Measurements from ENCODE around the gene FCMR. TPM values are rescaled to one million over a fixed set of nuclear protein-coding genes. Genes with fewer than 3 reads are reported as not detected.

FCMR gene
- total RNA-seq, 1 experiment from 2014 or later: 1.5 TPM

GRCh38 chr1:206864939-206865671 lies 56.6 kb downstream of the FCMR start, which contains the start of gene IL20:
IL20 (plus strand) TSS chr1:206865623; CDS start chr1:206865853, 230 bp downstream.
- intact Hi-C loops (cut with micrococcal nuclease): loop anchor here (1.0 to 5.0 kb wide), 4 partner anchors 25 to 212 kb away; no protein-coding TSS in a partner anchor
- POLR2A ChIA-PET (ENCODE audit: unreplicated experiment): interaction anchor here (0.6 kb wide), 1 partner anchor 46 kb away, joined by 4 read pairs; no protein-coding TSS in a partner anchor

GRCh38 chr1:206863266-206863665 lies 58.5 kb downstream of the FCMR start:
- no peak overlapping the region for H3K4me3 ChIP-seq (ENCODE audit: low read length)
- CTCF ChIA-PET: interaction anchor here (0.9 to 1.6 kb wide), 3 partner anchors 49 to 166 kb away, joined by 3 to 9 read pairs (median 3); no protein-coding TSS in a partner anchor
- H2AFZ ChIP-seq (ENCODE audit: low read length): no peak overlapping the region
- DNase-seq (no peak), ATAC-seq (no peak)
- POLR2A ChIA-PET (ENCODE audit: unreplicated experiment): interaction anchor here (0.6 kb wide), 1 partner anchor 189 kb away, joined by 4 read pairs; no protein-coding TSS in a partner anchor
- no peak overlapping the region for H3K27ac ChIP-seq (ENCODE audit: low read length)
- no peaks in the 10 kb centered on the region for H3K9me2 ChIP-seq (replicated peaks; ENCODE audit: low read length)
- H3F3A ChIP-seq (ENCODE audit: low read length, unreplicated experiment): no peaks in the 10 kb centered on the region
- H3K9ac ChIP-seq (ENCODE audit: low read length): no peak overlapping the region
- peaks cover 8% of the 10 kb centered on the region; the same call in 1 of the 2 replicates for H3K27me3 ChIP-seq (ENCODE audit: low read length)
- H3K9me3 ChIP-seq (ENCODE audit: low read length): no peaks in the 10 kb centered on the region
- no peaks in the 10 kb centered on the region for H4K20me1 ChIP-seq (ENCODE audit: low read length)
- H3K4me1 ChIP-seq (ENCODE audit: insufficient read depth, low read length): peaks cover 5% of the 10 kb centered on the region; the same call in 1 of the 2 replicates
- H3K36me3 ChIP-seq (ENCODE audit: low read depth, low read length): no peaks in the 10 kb centered on the region
- intact Hi-C loops (cut with micrococcal nuclease): no loop called here
- no peak overlapping the region for H3K4me2 ChIP-seq (ENCODE audit: low read length)
- no TSS peak for BruUV-seq (replicated peaks)
- H3K79me2 ChIP-seq (ENCODE audit: low read length): no peaks in the 10 kb centered on the region
- TF ChIP-seq EZH2 (IDR thresholded peaks at IDR 0.05; ENCODE audit: low read length, unreplicated experiment): no peak
- TF ChIP-seq EZH2phosphoT487 (IDR thresholded peaks at IDR 0.05; ENCODE audit: borderline replicate concordance, low read length): no peak
- TF ChIP-seq CTCF (conservative IDR thresholded peaks at IDR 0.05; ENCODE audit: low read depth, low read length): no peak

More at GRCh38 chr1:206864939-206865671, 56.6 kb downstream of the FCMR start, which contains the start of gene IL20:
- Histone ChIP-seq H2AFZ (ENCODE audit: low read length) (no peak within 1 kb of the TSS), H3K4me2 (ENCODE audit: low read length) (0 out of 2 replicates have a peak within 1 kb of the TSS, but pooled peaks have one; percentile 1), H3K27ac (ENCODE audit: low read length) (no peak within 1 kb of the TSS), H3K4me3 (ENCODE audit: low read length) (no peak within 1 kb of the TSS), H3K9me3 (ENCODE audit: low read length) (no peaks in the 10 kb centered on the region), H3F3A (ENCODE audit: low read length, unreplicated experiment) (no peaks in the 10 kb centered on the region), H3K79me2 (ENCODE audit: low read length) (no peaks in the 10 kb centered on the region), H4K20me1 (ENCODE audit: low read length) (no peaks in the 10 kb centered on the region), H3K9me2 (replicated peaks; ENCODE audit: low read length) (no peaks in the 10 kb centered on the region), H3K9ac (ENCODE audit: low read length) (no peak within 1 kb of the TSS), H3K4me1 (ENCODE audit: insufficient read depth, low read length) (no peaks in the 10 kb centered on the region), H3K36me3 (ENCODE audit: low read depth, low read length) (no peaks in the 10 kb centered on the region), H3K27me3 (ENCODE audit: low read length) (peaks cover 8% of the 10 kb centered on the region; the same call in 1 of the 2 replicates)
- BruUV-seq (replicated peaks): no TSS peak
- peak; percentile 81 for ATAC-seq
- TF ChIP-seq EZH2 (IDR thresholded peaks at IDR 0.05; ENCODE audit: low read length, unreplicated experiment): no peak
- no peak for TF ChIP-seq EZH2phosphoT487 (IDR thresholded peaks at IDR 0.05; ENCODE audit: borderline replicate concordance, low read length)
- TF ChIP-seq CTCF (conservative IDR thresholded peaks at IDR 0.05; ENCODE audit: low read depth, low read length): peak; percentile 100
- DNase-seq: peak; percentile 98
- CTCF ChIA-PET: interaction anchor here (0.6 to 1.2 kb wide), 3 partner anchors 25 to 149 kb away, joined by 3 to 4 read pairs (median 3); no protein-coding TSS in a partner anchor

All from PC-3 (cell line).